ENCODE results near the gene UBTF.

UBTF gene

GRCh38 chr17:44254361-44255095 is 35.1 kb upstream of the UBTF start:
- H3K27ac ChIP-seq (ENCODE audit: extremely low read depth, low read depth, low read length) = no peak overlapping the region
- ChIA-PET CTCF (no interaction called here), POLR2A (interaction anchor here (1.2 kb wide), 1 partner anchor 41 kb away, joined by 3 read pairs; no protein-coding TSS in a partner anchor)
- no peaks in the 10 kb centered on the region for H3K4me1 ChIP-seq (ENCODE audit: control insufficient read depth, insufficient read depth, low read length)
- TF ChIP-seq ZFP41 (tag by site-specific recombination; IDR thresholded peaks at IDR 0.05; ENCODE audit: borderline replicate concordance) = no peak
- H3K9me3 ChIP-seq (ENCODE audit: control insufficient read depth, insufficient read depth, low read depth, low read length) = no peaks in the 10 kb centered on the region
- no peak overlapping the region for H3K4me3 ChIP-seq (ENCODE audit: low read depth, low read length)
- no peaks in the 10 kb centered on the region for H3K36me3 ChIP-seq (ENCODE audit: control insufficient read depth in 2 of 2, insufficient read depth in 1 of 2, low read length in 2 of 2)

- H3K4me1 ChIP-seq (ENCODE audit: control insufficient read depth, insufficient read depth, low read length) = no peaks in the 10 kb centered on the region
- H3K4me3 ChIP-seq (ENCODE audit: low read depth, low read length) = no peak overlapping the region
- ChIA-PET CTCF (interaction anchor here (0.6 kb wide), 1 partner anchor 39 kb away, joined by 5 read pairs; no protein-coding TSS in a partner anchor), POLR2A (no interaction called here)
- no peaks in the 10 kb centered on the region for H3K9me3 ChIP-seq (ENCODE audit: control insufficient read depth, insufficient read depth, low read depth, low read length)
- no peak overlapping the region for H3K27ac ChIP-seq (ENCODE audit: extremely low read depth, low read depth, low read length)
- TF ChIP-seq ZFHX2 (tag by site-specific recombination; conservative IDR thresholded peaks at IDR 0.05) (no peak), ZNF211 (tag by site-specific recombination; IDR thresholded peaks at IDR 0.05; ENCODE audit: low read depth) (no peak), PRDM6 (tag by site-specific recombination; IDR thresholded peaks at IDR 0.05) (no peak), ZNF830 (tag by site-specific recombination; IDR thresholded peaks at IDR 0.05; ENCODE audit: low read depth) (no peak), PRDM10 (tag by site-specific recombination; IDR thresholded peaks at IDR 0.05) (no peak), ZBTB17 (tag by site-specific recombination; IDR thresholded peaks at IDR 0.05) (no peak), YY2 (tag by site-specific recombination; IDR thresholded peaks at IDR 0.05) (no peak), TSHZ1 (tag by site-specific recombination; IDR thresholded peaks at IDR 0.05; ENCODE audit: borderline replicate concordance) (no peak), ZBTB26 (tag by site-specific recombination; optimal IDR thresholded peaks at IDR 0.05) (no peak), ZNF561 (tag by site-specific recombination; IDR thresholded peaks at IDR 0.05; ENCODE audit: borderline replicate concordance) (no peak), YY1 (tag by site-specific recombination; IDR thresholded peaks at IDR 0.05) (no peak)
- H3K36me3 ChIP-seq (ENCODE audit: control insufficient read depth in 2 of 2, insufficient read depth in 1 of 2, low read length in 2 of 2) = no peaks in the 10 kb centered on the region
Observed at GRCh38 chr17:44253006-44253405, 33.5 kb upstream of the UBTF start.

All from HEK293 (cell line).